GM23338 (cell line): ENCODE measurements around the gene MAPK13. TPM values are rescaled to one million over a fixed set of nuclear protein-coding genes. Genes with fewer than 3 reads are reported as not detected.

Source experiments
- ATAC-seq: fragments of 200-7000 bp; cut with Tn5 transposase; 3 replicates; pipeline ENCODE4 v1.9.1; 2020
- DNase-seq: peaks from one replicate; pipeline ENCODE4 v3.0.0-alpha.2; 2015; ENCODE audit warnings: low spot score
- H2AFZ ChIP-seq: fragments of 200-600 bp; sonication (generic); 2 replicates; pipeline ENCODE4 v1.8.0; 2016; ENCODE audit warnings: antibody characterized with exemption, mild to moderate bottlenecking, moderate library complexity
- H3F3A ChIP-seq: fragments of 200-600 bp; sonication (generic); replicated peaks from 2 replicates; pipeline ENCODE4 v1.8.0; 2017; ENCODE audit warnings: antibody characterized with exemption, mixed run types, low read depth
- H3K27ac ChIP-seq: fragments of 200-600 bp; sonication (generic); 2 replicates; pipeline ENCODE4 v1.6.1; 2016; ENCODE audit warnings: low read depth
- H3K27me3 ChIP-seq: fragments of 200-600 bp; sonication (generic); 2 replicates; pipeline ENCODE4 v1.8.0; 2016; ENCODE audit warnings: mild to moderate bottlenecking, mixed run types, moderate library complexity; ENCODE audit not compliant: insufficient read depth
- H3K36me3 ChIP-seq: fragments of 200-600 bp; sonication (generic); 2 replicates; pipeline ENCODE4 v1.8.0; 2016; ENCODE audit warnings: mild to moderate bottlenecking; ENCODE audit not compliant: insufficient read depth
- H3K4me1 ChIP-seq: fragments of 200-600 bp; sonication (generic); 2 replicates; pipeline ENCODE4 v1.8.0; 2016; ENCODE audit warnings: mild to moderate bottlenecking, moderate library complexity; ENCODE audit not compliant: insufficient read depth
- H3K4me2 ChIP-seq: fragments of 200-600 bp; sonication (generic); 2 replicates; pipeline ENCODE4 v1.7.1; 2017; ENCODE audit warnings: mixed run types
- H3K4me3 ChIP-seq: fragments of 200-600 bp; sonication (generic); 2 replicates; pipeline ENCODE4 v1.6.1; 2016; ENCODE audit warnings: mixed run types
- H3K79me2 ChIP-seq: fragments of 200-600 bp; sonication (generic); replicated peaks from 2 replicates; pipeline ENCODE4 v1.8.0; 2017; ENCODE audit warnings: mild to moderate bottlenecking; ENCODE audit not compliant: insufficient read depth
- H3K9me2 ChIP-seq: fragments of 200-600 bp; sonication (generic); 2 replicates; pipeline ENCODE4 v1.8.0; 2017; ENCODE audit not compliant: insufficient read depth
- H4K20me1 ChIP-seq: fragments of 200-600 bp; sonication (generic); replicated peaks from 2 replicates; pipeline ENCODE4 v1.8.0; 2017; ENCODE audit warnings: mild to moderate bottlenecking; ENCODE audit not compliant: insufficient read depth
- H3K27ac Mint-ChIP-seq: 2 replicates; pipeline ENCODE4 v1.8.0; 2020; ENCODE audit warnings: inconsistent platforms, mild to moderate bottlenecking, moderate library complexity, mixed read lengths
- H3K27me3 Mint-ChIP-seq: 3 replicates; pipeline ENCODE4 v1.8.0; 2022; ENCODE audit warnings: low read depth, mild to moderate bottlenecking, moderate library complexity, mixed read lengths, inconsistent platforms; ENCODE audit not compliant: insufficient read depth, poor library complexity
- H3K36me3 Mint-ChIP-seq: 3 replicates; pipeline ENCODE4 v1.8.0; 2021; ENCODE audit warnings: low read depth, mild to moderate bottlenecking, inconsistent platforms, moderate library complexity, mixed read lengths
- H3K4me1 Mint-ChIP-seq: 3 replicates; pipeline ENCODE4 v1.8.0; 2020; ENCODE audit warnings: mild to moderate bottlenecking, inconsistent platforms, mixed read lengths
- H3K4me3 Mint-ChIP-seq: 3 replicates; pipeline ENCODE4 v1.8.0; 2021; ENCODE audit warnings: moderate library complexity, mild to moderate bottlenecking, inconsistent platforms, mixed read lengths
- H3K9me3 Mint-ChIP-seq: 3 replicates; pipeline ENCODE4 v1.8.0; 2020; ENCODE audit warnings: moderate library complexity, mild to moderate bottlenecking, inconsistent platforms, mixed read lengths
- CREB1 ChIP-seq: fragments of 250-450 bp; sonication (Bioruptor Pico); IDR thresholded peaks from 2 replicates; pipeline ENCODE4 v1.5.0; 2020; ENCODE audit warnings: low read depth, mild to moderate bottlenecking, moderate library complexity
- EZH2 ChIP-seq: fragments of 200-600 bp; sonication (generic); IDR thresholded peaks from one replicate; pipeline ENCODE4 v1.8.0; 2017; ENCODE audit warnings: antibody characterized with exemption, mild to moderate bottlenecking, low read depth; ENCODE audit not compliant: unreplicated experiment
- EZH2phosphoT487 ChIP-seq: fragments of 200-600 bp; sonication (generic); IDR thresholded peaks from one replicate; pipeline ENCODE4 v1.8.1; 2018; ENCODE audit warnings: antibody characterized with exemption; ENCODE audit not compliant: unreplicated experiment
- JUNB ChIP-seq: IDR thresholded peaks from one replicate; pipeline ENCODE4 v1.6.1; 2016; ENCODE audit warnings: antibody characterized with exemption; ENCODE audit not compliant: unreplicated experiment
- POLR2AphosphoS5 ChIP-seq: IDR thresholded peaks from 2 replicates; pipeline ENCODE4 v1.6.1; 2016; ENCODE audit warnings: antibody characterized with exemption, low read depth
- STAT1 ChIP-seq: IDR thresholded peaks from one replicate; pipeline ENCODE4 v1.6.1; 2016; ENCODE audit warnings: antibody characterized with exemption; ENCODE audit not compliant: unreplicated experiment
- ZNF331 ChIP-seq: fragments of 250-450 bp; sonication (Bioruptor Pico); IDR thresholded peaks from 2 replicates; pipeline ENCODE4 v1.5.0; 2020; ENCODE audit warnings: low read depth, mild to moderate bottlenecking, moderate library complexity
- polyA plus RNA-seq: library from polyadenylated mRNA; unstranded; fragments of >200 nt; fragmentation: Nextera tagmentation; extraction: Ambion mirVana; gene quantifications from 2 replicates; pipeline ENCODE4 v1.2.1, GENCODE V29; 2016
- total RNA-seq: library from RNA; depleted of rRNA; stranded (reverse); fragments of >200 nt; shearing (Covaris generic); gene quantifications from 2 replicates; pipeline ENCODE4 v1.2.3, GENCODE V29; 2014
- TF ChIP-seq, protein P1 (sequence below): IDR thresholded peaks from 2 replicates; pipeline ENCODE4 v1.6.1; 2016; ENCODE audit warnings: antibody characterized with exemption
- TF ChIP-seq, protein P2 (sequence below), 2 experiments: fragments of 200-600 bp in 1 of 2; sonication (generic) in 1 of 2; conservative IDR thresholded peaks; 2 replicates each; pipeline versions ENCODE4 v1.5.1 to v1.6.1; 2016 to 2017; ENCODE audit warnings: antibody characterized with exemption in 2 of 2, low read depth in 2 of 2, mild to moderate bottlenecking in 2 of 2, moderate library complexity in 1 of 2
- TF ChIP-seq, protein P3 (sequence below): fragments of 250-450 bp; sonication (Bioruptor Pico); IDR thresholded peaks from 2 replicates; pipeline ENCODE4 v1.5.0; 2020; ENCODE audit warnings: mild to moderate bottlenecking, moderate library complexity

The MAPK13 gene
- total and polyA plus RNA-seq, 2 experiments from 2014 or later: 6.3 to 12.3 TPM

DNA sequence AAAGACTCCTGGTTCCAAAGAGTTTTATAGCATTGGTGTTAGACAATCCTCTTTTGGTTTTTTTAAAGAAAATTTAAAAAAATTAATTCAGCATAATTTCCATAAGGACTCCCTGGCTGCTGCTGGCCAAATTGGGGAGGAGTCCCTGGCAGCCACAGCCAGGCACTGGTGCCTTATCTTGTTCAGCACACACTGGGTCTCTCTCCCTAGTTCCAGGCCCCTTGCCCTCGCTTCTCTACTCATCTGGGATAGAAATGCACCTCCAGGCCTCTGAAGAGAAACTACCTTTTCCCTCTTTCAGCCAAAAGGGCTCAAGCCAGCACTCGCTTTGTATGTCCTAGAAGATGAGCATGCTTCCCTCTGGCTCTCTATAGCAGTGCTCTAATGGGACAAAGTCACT lies 13.4 kb upstream of the MAPK13 start (continued):
- TF ChIP-seq EZH2: no peak

DNA sequence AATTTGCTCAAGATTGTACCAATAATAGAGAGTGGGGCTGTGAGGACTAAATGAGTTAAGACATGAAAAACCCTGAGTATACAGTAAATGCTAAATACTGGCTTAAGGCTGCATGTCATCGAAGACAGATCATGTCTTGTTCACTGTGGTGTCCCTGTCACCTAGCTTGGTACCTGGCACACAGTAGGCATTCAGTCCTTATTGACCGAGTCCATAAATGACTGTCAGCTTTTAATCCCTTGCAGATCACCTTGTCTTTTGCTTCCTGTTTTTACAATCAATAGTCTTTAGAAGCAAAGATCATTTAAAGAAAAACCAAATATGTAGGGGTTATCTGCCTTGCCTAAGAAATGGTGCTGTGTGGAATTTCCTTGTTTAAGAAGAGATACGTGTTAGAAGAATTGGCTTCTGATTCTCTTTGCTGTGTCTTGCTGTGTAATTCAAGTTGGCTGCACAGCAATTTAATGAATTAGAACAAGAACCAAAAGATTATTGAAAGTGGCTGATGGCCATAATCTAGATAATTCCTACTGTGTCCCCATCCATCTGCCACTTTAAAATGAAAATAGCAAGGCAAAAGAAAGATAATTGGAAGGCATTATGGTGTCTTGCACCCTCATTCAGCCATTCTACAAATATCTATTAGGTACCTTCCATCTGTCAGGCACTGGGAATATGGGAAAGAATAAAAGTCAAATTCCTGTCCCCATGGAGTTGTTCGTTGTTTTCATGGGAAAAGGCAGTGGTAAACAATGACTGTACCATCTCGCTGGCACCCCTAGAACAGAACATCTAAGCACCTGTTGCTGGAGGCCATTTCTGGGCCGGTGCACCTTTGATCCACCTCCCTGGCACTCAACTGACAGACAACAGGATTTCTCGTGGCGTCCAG lies 12.4 kb upstream of the MAPK13 start:
- Mint-ChIP-seq H3K9me3 (no peaks in the 10 kb centered on the region), H3K4me3 (no peak overlapping the region), H3K27ac (no peak overlapping the region), H3K27me3 (peaks cover 4% of the 10 kb centered on the region), H3K4me1 (peaks cover 39% of the 10 kb centered on the region), H3K36me3 (no peaks in the 10 kb centered on the region)
- no peaks in the 10 kb centered on the region for H3K36me3 ChIP-seq
- H3K4me2 ChIP-seq: no peak overlapping the region
- H3K27ac ChIP-seq: no peak overlapping the region
- no peak overlapping the region for H2AFZ ChIP-seq
- no peak for TF ChIP-seq JUNB
- H3K27me3 ChIP-seq: no peaks in the 10 kb centered on the region
- no peak overlapping the region for H3K4me3 ChIP-seq
- H3K79me2 ChIP-seq: no peaks in the 10 kb centered on the region
- DNase-seq: no peak
- no peaks in the 10 kb centered on the region for H3F3A ChIP-seq
- H3K4me1 ChIP-seq: peaks cover 12% of the 10 kb centered on the region
- no peaks in the 10 kb centered on the region for H3K9me2 ChIP-seq
- no peaks in the 10 kb centered on the region; the same call in 1 of the 2 replicates for H4K20me1 ChIP-seq
- ATAC-seq: no peak

DNA sequence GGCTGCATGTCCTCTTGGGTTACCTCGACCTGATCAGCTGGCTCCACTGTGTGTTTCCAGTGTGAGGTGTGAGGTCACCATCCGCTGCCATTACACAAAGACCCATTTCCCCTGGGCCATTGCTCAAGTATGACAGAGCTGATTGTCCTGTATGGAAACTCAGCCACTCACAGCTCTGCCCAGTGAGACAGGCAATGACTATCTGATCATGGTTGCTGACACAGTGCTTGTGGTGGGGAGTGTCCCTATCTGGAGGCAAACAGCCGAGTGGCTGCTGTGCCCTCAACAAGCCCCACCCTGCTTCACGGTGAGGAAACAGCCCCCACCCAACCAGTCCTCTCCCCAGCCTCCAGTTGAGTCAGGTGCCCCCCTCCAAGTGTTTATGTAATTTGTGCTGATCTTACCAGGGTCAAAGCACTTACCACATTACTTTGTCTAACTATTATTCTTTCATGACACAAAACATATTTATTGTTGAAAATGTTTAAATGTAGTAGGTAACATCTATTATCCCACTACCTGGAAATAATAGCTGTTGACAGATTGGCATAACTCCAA lies 11.7 kb upstream of the MAPK13 start:
- Mint-ChIP-seq H3K4me3 (no peak overlapping the region), H3K4me1 (peaks cover 38% of the 10 kb centered on the region), H3K27me3 (peaks cover 4% of the 10 kb centered on the region), H3K36me3 (no peaks in the 10 kb centered on the region), H3K27ac (no peak overlapping the region), H3K9me3 (no peaks in the 10 kb centered on the region)
- no peak overlapping the region for H3K4me2 ChIP-seq
- ATAC-seq (no peak), DNase-seq (no peak)
- H2AFZ ChIP-seq: no peak overlapping the region
- H3K27me3 ChIP-seq: no peaks in the 10 kb centered on the region
- no peaks in the 10 kb centered on the region for H3K79me2 ChIP-seq
- H3K9me2 ChIP-seq: no peaks in the 10 kb centered on the region
- no peaks in the 10 kb centered on the region for H3F3A ChIP-seq
- peaks cover 12% of the 10 kb centered on the region for H3K4me1 ChIP-seq
- H3K4me3 ChIP-seq: no peak overlapping the region
- no peaks in the 10 kb centered on the region for H3K36me3 ChIP-seq
- no peak overlapping the region for H3K27ac ChIP-seq
- no peaks in the 10 kb centered on the region; the same call in 1 of the 2 replicates for H4K20me1 ChIP-seq
- TF ChIP-seq EZH2phosphoT487 (no peak), POLR2AphosphoS5 (no peak), CREB1 (CRISPR knock-in tag) (no peak), STAT1 (no peak), JUNB (no peak), ZNF331 (CRISPR knock-in tag) (no peak)
- TF ChIP-seq, protein P1, sequence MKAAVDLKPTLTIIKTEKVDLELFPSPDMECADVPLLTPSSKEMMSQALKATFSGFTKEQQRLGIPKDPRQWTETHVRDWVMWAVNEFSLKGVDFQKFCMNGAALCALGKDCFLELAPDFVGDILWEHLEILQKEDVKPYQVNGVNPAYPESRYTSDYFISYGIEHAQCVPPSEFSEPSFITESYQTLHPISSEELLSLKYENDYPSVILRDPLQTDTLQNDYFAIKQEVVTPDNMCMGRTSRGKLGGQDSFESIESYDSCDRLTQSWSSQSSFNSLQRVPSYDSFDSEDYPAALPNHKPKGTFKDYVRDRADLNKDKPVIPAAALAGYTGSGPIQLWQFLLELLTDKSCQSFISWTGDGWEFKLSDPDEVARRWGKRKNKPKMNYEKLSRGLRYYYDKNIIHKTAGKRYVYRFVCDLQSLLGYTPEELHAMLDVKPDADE: no peak
- TF ChIP-seq, protein P2, sequence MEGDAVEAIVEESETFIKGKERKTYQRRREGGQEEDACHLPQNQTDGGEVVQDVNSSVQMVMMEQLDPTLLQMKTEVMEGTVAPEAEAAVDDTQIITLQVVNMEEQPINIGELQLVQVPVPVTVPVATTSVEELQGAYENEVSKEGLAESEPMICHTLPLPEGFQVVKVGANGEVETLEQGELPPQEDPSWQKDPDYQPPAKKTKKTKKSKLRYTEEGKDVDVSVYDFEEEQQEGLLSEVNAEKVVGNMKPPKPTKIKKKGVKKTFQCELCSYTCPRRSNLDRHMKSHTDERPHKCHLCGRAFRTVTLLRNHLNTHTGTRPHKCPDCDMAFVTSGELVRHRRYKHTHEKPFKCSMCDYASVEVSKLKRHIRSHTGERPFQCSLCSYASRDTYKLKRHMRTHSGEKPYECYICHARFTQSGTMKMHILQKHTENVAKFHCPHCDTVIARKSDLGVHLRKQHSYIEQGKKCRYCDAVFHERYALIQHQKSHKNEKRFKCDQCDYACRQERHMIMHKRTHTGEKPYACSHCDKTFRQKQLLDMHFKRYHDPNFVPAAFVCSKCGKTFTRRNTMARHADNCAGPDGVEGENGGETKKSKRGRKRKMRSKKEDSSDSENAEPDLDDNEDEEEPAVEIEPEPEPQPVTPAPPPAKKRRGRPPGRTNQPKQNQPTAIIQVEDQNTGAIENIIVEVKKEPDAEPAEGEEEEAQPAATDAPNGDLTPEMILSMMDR (conservative IDR thresholded peaks at IDR 0.05; ENCODE audit: low read depth in 2 of 2): no peak
- TF ChIP-seq, protein P3, sequence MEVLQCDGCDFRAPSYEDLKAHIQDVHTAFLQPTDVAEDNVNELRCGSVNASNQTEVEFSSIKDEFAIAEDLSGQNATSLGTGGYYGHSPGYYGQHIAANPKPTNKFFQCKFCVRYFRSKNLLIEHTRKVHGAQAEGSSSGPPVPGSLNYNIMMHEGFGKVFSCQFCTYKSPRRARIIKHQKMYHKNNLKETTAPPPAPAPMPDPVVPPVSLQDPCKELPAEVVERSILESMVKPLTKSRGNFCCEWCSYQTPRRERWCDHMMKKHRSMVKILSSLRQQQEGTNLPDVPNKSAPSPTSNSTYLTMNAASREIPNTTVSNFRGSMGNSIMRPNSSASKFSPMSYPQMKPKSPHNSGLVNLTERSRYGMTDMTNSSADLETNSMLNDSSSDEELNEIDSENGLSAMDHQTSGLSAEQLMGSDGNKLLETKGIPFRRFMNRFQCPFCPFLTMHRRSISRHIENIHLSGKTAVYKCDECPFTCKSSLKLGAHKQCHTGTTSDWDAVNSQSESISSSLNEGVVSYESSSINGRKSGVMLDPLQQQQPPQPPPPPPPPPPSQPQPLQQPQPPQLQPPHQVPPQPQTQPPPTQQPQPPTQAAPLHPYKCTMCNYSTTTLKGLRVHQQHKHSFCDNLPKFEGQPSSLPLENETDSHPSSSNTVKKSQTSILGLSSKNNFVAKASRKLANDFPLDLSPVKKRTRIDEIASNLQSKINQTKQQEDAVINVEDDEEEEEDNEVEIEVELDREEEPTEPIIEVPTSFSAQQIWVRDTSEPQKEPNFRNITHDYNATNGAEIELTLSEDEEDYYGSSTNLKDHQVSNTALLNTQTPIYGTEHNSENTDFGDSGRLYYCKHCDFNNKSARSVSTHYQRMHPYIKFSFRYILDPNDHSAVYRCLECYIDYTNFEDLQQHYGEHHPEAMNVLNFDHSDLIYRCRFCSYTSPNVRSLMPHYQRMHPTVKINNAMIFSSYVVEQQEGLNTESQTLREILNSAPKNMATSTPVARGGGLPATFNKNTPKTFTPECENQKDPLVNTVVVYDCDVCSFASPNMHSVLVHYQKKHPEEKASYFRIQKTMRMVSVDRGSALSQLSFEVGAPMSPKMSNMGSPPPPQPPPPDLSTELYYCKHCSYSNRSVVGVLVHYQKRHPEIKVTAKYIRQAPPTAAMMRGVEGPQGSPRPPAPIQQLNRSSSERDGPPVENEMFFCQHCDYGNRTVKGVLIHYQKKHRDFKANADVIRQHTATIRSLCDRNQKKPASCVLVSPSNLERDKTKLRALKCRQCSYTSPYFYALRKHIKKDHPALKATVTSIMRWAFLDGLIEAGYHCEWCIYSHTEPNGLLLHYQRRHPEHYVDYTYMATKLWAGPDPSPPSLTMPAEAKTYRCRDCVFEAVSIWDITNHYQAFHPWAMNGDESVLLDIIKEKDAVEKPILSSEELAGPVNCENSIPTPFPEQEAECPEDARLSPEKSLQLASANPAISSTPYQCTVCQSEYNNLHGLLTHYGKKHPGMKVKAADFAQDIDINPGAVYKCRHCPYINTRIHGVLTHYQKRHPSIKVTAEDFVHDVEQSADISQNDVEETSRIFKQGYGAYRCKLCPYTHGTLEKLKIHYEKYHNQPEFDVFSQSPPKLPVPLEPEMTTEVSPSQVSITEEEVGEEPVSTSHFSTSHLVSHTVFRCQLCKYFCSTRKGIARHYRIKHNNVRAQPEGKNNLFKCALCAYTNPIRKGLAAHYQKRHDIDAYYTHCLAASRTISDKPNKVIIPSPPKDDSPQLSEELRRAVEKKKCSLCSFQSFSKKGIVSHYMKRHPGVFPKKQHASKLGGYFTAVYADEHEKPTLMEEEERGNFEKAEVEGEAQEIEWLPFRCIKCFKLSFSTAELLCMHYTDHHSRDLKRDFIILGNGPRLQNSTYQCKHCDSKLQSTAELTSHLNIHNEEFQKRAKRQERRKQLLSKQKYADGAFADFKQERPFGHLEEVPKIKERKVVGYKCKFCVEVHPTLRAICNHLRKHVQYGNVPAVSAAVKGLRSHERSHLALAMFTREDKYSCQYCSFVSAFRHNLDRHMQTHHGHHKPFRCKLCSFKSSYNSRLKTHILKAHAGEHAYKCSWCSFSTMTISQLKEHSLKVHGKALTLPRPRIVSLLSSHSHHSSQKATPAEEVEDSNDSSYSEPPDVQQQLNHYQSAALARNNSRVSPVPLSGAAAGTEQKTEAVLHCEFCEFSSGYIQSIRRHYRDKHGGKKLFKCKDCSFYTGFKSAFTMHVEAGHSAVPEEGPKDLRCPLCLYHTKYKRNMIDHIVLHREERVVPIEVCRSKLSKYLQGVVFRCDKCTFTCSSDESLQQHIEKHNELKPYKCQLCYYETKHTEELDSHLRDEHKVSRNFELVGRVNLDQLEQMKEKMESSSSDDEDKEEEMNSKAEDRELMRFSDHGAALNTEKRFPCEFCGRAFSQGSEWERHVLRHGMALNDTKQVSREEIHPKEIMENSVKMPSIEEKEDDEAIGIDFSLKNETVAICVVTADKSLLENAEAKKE (CRISPR knock-in tag): no peak
